OCI-LY3 (cell line): ENCODE measurements around the gene MYBPC2.
"Not testable (repeated sequence)": the region's sequence is repeated elsewhere in the genome, so short reads cannot be mapped to it uniquely, and the experiment has no call there.

Source experiments
- H2AFZ ChIP-seq: fragments of 200-600, 300-600 bp; shearing (Covaris generic); 2 replicates; pipeline ENCODE4 v1.6.0; 2014; ENCODE audit warnings: antibody characterized with exemption, low read depth, low read length
- H3K27ac ChIP-seq: fragments of 200-600, 300-600 bp; sonication (generic); 2 replicates; pipeline ENCODE4 v1.5.1; 2014; ENCODE audit warnings: mild to moderate bottlenecking, low read length, moderate library complexity, mixed read lengths
- H3K27me3 ChIP-seq: fragments of 200-600, 300-600 bp; sonication (generic); 2 replicates; pipeline ENCODE4 v1.6.1; 2014; ENCODE audit warnings: low read depth, low read length, mixed read lengths
- H3K36me3 ChIP-seq: fragments of 200-600, 300-600 bp; sonication (generic); replicated peaks from 2 replicates; pipeline ENCODE3; 2014; ENCODE audit warnings: low read depth, low read length, mixed read lengths
- H3K4me1 ChIP-seq: fragments of 300-600, 200-600 bp; sonication (generic); 2 replicates; pipeline ENCODE4 v1.6.1; 2014; ENCODE audit warnings: low read length, mixed read lengths
- H3K4me2 ChIP-seq: fragments of 200-600, 300-600 bp; sonication (generic); 2 replicates; pipeline ENCODE4 v1.6.1; 2014; ENCODE audit warnings: low read length, mixed read lengths
- H3K4me3 ChIP-seq: fragments of 300-600, 200-600 bp; sonication (generic); 2 replicates; pipeline ENCODE4 v1.5.1; 2014; ENCODE audit warnings: antibody characterized with exemption, mild to moderate bottlenecking, low read length, moderate library complexity
- H3K79me2 ChIP-seq: fragments of 300-600, 200-600 bp; shearing (Covaris generic); 2 replicates; pipeline ENCODE4 v1.6.1; 2014; ENCODE audit warnings: mild to moderate bottlenecking, low read length, mixed read lengths
- H3K9ac ChIP-seq: fragments of 300-600, 200-600 bp; shearing (Covaris generic); 2 replicates; pipeline ENCODE4 v1.6.0; 2014; ENCODE audit warnings: mild to moderate bottlenecking, low read length, moderate library complexity
- H3K9me3 ChIP-seq: fragments of 200-600, 300-600 bp; shearing (Covaris generic); 2 replicates; pipeline ENCODE4 v1.6.1; 2014; ENCODE audit warnings: low read length, mixed read lengths; ENCODE audit not compliant: insufficient read depth
- H4K20me1 ChIP-seq: fragments of 200-600, 300-600 bp; sonication (generic); 2 replicates; pipeline ENCODE4 v1.6.1; 2016; ENCODE audit warnings: low read length, mixed read lengths; ENCODE audit not compliant: insufficient read depth
- EZH2phosphoT487 ChIP-seq: fragments of 200-600 bp; shearing (Covaris generic); IDR thresholded peaks from 2 replicates; pipeline ENCODE4 v1.6.1; 2018; ENCODE audit warnings: antibody characterized with exemption, mixed run types, low read depth
- TF ChIP-seq, protein P1 (sequence below): fragments of 200-600, 300-600 bp; sonication (generic); IDR thresholded peaks from 2 replicates; pipeline ENCODE4 v1.5.1; 2014; ENCODE audit warnings: antibody characterized with exemption, low read length, low read depth

The MYBPC2 gene

DNA sequence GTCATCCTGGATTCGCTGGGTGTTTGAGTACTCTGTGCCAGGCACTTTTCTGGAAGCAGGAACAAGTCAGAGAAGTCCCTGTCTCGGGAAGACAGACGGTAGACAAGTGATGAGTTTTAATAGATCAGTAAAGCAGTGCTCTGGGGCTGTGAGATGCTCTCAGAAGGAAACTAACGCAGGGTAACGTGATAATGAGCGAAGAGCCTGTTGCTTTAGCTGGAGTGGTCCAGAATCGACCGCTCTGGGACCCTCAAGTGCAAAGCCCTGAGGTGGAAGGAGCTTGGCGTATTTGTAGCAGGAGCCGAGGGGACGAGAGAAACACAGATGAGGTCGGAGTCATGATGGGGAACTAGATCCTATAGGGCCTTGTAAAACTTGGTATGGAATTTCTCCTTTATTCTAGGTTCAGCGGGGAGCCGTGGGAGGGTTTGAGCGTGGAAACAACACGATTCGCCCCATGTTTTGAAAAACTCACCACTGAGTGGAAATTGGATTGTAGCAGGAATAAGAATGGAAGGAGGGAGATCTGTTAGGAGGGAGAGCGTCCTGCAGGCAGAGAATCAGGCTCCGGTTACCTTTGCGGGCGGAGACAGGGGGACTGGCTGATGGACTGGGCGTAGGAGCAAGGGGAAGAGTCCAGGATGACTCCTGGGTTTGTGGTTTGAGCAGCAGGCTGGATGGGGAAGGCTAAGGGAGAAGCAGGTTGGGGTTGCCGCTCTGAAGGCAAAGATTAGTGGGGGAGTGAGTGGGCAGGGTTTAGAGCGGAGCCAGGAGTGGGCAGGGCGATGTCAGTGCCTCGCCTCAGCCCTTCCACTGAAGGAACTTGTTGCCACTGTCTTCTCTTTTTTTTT lies 47.8 kb upstream of the MYBPC2 start:
- peak overlapping the region; percentile 71 for H3K27ac ChIP-seq
- no peaks in the 10 kb centered on the region for H3K27me3 ChIP-seq
- H3K36me3 ChIP-seq, result peaks cover 35% of the 10 kb centered on the region
- H3K79me2 ChIP-seq, result peaks cover 57% of the 10 kb centered on the region
- H3K4me3 ChIP-seq, result peak overlapping the region; percentile 97
- H3K4me2 ChIP-seq, result peak overlapping the region; percentile 94
- H2AFZ ChIP-seq, result no peak overlapping the region
- peaks cover 15% of the 10 kb centered on the region for H3K4me1 ChIP-seq
- no peaks in the 10 kb centered on the region for H3K9me3 ChIP-seq
- H4K20me1 ChIP-seq, result peaks cover 22% of the 10 kb centered on the region
- H3K9ac ChIP-seq, result peak overlapping the region; percentile 97
- TF ChIP-seq, protein P1, sequence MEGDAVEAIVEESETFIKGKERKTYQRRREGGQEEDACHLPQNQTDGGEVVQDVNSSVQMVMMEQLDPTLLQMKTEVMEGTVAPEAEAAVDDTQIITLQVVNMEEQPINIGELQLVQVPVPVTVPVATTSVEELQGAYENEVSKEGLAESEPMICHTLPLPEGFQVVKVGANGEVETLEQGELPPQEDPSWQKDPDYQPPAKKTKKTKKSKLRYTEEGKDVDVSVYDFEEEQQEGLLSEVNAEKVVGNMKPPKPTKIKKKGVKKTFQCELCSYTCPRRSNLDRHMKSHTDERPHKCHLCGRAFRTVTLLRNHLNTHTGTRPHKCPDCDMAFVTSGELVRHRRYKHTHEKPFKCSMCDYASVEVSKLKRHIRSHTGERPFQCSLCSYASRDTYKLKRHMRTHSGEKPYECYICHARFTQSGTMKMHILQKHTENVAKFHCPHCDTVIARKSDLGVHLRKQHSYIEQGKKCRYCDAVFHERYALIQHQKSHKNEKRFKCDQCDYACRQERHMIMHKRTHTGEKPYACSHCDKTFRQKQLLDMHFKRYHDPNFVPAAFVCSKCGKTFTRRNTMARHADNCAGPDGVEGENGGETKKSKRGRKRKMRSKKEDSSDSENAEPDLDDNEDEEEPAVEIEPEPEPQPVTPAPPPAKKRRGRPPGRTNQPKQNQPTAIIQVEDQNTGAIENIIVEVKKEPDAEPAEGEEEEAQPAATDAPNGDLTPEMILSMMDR, result no peak
- no peak for TF ChIP-seq EZH2phosphoT487

DNA sequence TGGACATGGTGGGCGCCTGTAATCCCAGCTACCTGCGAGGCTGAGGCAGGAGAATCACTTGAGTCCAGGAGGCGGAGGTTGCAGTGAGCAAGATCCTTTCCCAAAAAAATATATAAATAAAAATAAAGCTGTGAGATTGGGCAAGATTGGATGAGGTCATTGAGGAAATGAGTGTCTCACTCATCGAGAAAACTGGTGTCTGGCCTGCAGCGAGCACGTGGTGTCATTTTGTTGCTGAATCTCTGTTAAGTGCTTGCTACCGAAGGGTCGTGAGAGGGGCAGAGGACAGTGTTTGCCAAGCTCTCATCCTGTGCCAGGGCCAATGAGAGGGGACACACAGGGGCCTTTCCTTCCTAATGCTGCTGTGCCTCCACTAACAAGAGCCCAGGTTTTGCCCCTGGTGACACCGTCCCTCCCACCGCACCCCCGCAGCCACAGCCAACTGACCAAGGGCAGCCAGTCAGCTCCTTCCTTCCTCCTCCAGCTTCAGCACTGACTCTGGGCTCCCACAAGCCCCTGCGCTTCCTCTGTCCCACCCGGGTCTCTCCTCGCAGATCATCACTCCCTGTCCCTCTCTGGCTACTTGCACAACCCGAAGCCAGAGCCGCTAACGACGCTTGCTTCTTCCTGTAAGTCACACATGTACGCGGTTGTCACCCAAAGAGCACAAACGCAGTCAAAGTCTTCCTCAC lies 45.4 kb upstream of the MYBPC2 start:
- no peak overlapping the region for H3K4me2 ChIP-seq
- H3K9me3 ChIP-seq, result no peaks in the 10 kb centered on the region
- peaks cover 15% of the 10 kb centered on the region for H3K4me1 ChIP-seq
- no peak overlapping the region for H2AFZ ChIP-seq
- no peak overlapping the region for H3K4me3 ChIP-seq
- H3K27me3 ChIP-seq, result no peaks in the 10 kb centered on the region
- no peak overlapping the region for H3K9ac ChIP-seq
- TF ChIP-seq, protein P1, result no peak
- TF ChIP-seq EZH2phosphoT487, result no peak
- no peak overlapping the region for H3K27ac ChIP-seq
- H3K36me3 ChIP-seq, result peaks cover 39% of the 10 kb centered on the region
- H3K79me2 ChIP-seq, result peaks cover 71% of the 10 kb centered on the region
- peaks cover 22% of the 10 kb centered on the region for H4K20me1 ChIP-seq

DNA sequence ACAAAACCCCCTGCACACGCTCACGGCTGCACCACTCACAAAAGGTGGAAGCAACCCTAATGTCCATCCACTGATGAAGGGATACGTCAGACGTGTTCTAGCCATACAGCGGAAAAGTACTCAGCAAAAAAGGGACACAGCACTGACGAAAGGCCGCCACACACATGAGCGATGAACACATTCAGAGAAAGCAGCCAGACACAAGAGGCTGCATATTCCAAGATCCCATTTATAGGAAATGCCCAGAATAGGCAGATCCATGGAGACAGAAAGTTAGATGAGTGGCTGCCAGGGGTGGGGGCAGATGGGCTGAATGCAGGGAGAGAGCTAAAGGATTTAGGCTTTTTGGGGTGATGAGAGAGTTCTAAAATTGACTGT lies 44.8 kb upstream of the MYBPC2 start:
- H3K27me3 ChIP-seq, result no peaks in the 10 kb centered on the region
- H3K9ac ChIP-seq, result no peak overlapping the region
- peaks cover 25% of the 10 kb centered on the region for H4K20me1 ChIP-seq
- H3K36me3 ChIP-seq, result peaks cover 45% of the 10 kb centered on the region
- no peaks in the 10 kb centered on the region for H3K9me3 ChIP-seq
- TF ChIP-seq, protein P1, result no peak
- no peak for TF ChIP-seq EZH2phosphoT487
- peaks cover 76% of the 10 kb centered on the region for H3K79me2 ChIP-seq
- H3K4me3 ChIP-seq, result no peak overlapping the region
- no peak overlapping the region for H3K4me2 ChIP-seq
- H3K4me1 ChIP-seq, result peaks cover 15% of the 10 kb centered on the region
- no peak overlapping the region for H2AFZ ChIP-seq
- no peak overlapping the region for H3K27ac ChIP-seq

DNA sequence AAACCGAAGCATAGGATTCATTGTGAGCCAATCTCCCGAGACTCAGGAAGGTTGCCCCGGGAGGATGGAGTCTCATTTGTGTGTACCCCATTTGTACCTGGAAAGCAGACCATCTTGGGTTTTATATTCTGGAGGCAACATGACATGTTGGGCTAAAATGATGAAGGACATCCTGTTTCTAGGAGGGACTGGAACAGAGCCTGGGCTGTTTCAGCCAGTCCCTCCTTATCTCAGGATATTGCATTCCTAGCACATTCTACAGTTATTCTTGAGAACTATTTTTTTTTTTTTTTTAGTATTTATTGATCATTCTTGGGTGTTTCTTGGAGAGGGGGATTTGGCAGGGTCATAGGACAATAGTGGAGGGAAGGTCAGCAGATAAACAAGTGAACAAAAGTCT lies 42.4 kb upstream of the MYBPC2 start:
- Histone ChIP-seq H3K36me3 (peaks cover 61% of the 10 kb centered on the region), H4K20me1 (peaks cover 22% of the 10 kb centered on the region), H3K79me2 (peaks cover 89% of the 10 kb centered on the region)
- not testable (repeated sequence) for H3K4me1 ChIP-seq, H3K27ac ChIP-seq, H3K9me3 ChIP-seq, H3K4me3 ChIP-seq, H3K9ac ChIP-seq, H3K27me3 ChIP-seq, H2AFZ ChIP-seq, H3K4me2 ChIP-seq

DNA sequence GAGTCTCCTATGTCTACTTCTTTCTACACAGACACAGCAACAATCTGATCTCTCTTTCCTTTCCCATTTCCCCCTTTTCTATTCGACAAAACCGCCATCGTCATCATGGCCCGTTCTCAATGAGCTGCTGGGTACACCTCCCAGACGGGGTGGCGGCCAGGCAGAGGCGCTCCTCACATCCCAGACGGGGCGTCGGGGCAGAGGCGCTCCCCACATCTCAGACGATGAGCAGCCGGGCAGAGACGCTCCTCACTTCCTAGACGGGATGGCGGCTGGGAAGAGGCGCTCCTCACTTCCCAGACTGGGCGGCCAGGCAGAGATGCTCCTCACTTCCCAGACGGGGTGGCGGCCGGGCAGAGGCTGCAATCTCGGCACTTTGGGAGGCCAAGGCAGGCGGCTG lies 41.7 kb upstream of the MYBPC2 start:
- not testable (repeated sequence) for H2AFZ ChIP-seq, H3K9me3 ChIP-seq, H3K9ac ChIP-seq, H3K27me3 ChIP-seq, H3K4me2 ChIP-seq, H3K4me3 ChIP-seq, H3K27ac ChIP-seq, H3K4me1 ChIP-seq
- H4K20me1 ChIP-seq, result peaks cover 18% of the 10 kb centered on the region
- H3K36me3 ChIP-seq, result peaks cover 62% of the 10 kb centered on the region
- H3K79me2 ChIP-seq, result peaks cover 89% of the 10 kb centered on the region
